Ovary (tissue), 9 donors: ENCODE data around the gene PKN2. TPM values are rescaled to one million over a fixed set of nuclear protein-coding genes. Genes with fewer than 3 reads are reported as not detected.
"Not testable (repeated sequence)": the region's sequence is repeated elsewhere in the genome, so short reads cannot be mapped to it uniquely, and the experiment has no call there.

Experiments
- DNase-seq, 5 donors: peaks; one replicate each; pipeline ENCODE4 v3.0.0-alpha.2; 2019 to 2020
- H3K27ac ChIP-seq, 2 donors: fragments of 200-600 bp; one replicate each; pipeline versions ENCODE4 v1.5.1 to v1.8.0; 2019 to 2022
- H3K27me3 ChIP-seq: fragments of 200-600 bp; one replicate; pipeline ENCODE4 v1.8.0; 2022
- H3K36me3 ChIP-seq: fragments of 200-600 bp; sonication (generic); one replicate; pipeline ENCODE4 v1.5.1; 2019
- H3K4me1 ChIP-seq: one replicate; pipeline ENCODE4 v1.8.1; 2013; ENCODE audit warnings: mild to moderate bottlenecking, moderate library complexity; ENCODE audit not compliant: insufficient read depth
- H3K4me3 ChIP-seq: fragments of 200-600 bp; sonication (generic); one replicate; pipeline ENCODE4 v1.5.1; 2017
- H3K9me3 ChIP-seq, 2 donors: fragments of 200-600 bp in 1 of 2; sonication (generic) in 1 of 2; one replicate each; pipeline versions ENCODE4 v1.5.1 to v1.8.1; 2013 to 2019; ENCODE audit warnings: mild to moderate bottlenecking in 1 of 2, moderate library complexity in 1 of 2
- EP300 ChIP-seq: sonication (generic); formaldehyde crosslinking; IDR thresholded peaks from one replicate; pipeline ENCODE4 v1.6.1; 2017; ENCODE audit warnings: antibody characterized with exemption
- POLR2A ChIP-seq: fragments of 450-650 bp; IDR thresholded peaks from one replicate; pipeline ENCODE4 v1.6.1; 2017; ENCODE audit warnings: antibody characterized with exemption, mild to moderate bottlenecking, moderate library complexity
- WGBS, 3 donors: extraction: QIAGEN DNeasy Blood & Tissue Kit in 1 of 3; methylation state at CpG; one replicate each; pipeline versions ENCODE4 v1.1.5 to v1.1.7; 2013 to 2017; 5-methylcytosine and 5-hydroxymethylcytosine counted together
- intact Hi-C, 4 donors: fragments of 100-400 bp; cut with DNase I; formaldehyde crosslinking; loops; one replicate each; pipeline versions ENCODE4 v1.11.0 to v1.15.1; 2022 to 2023
- polyA plus RNA-seq, 2 donors: library from polyadenylated mRNA; stranded (reverse); fragments of 200-250 nt in 1 of 2; fragments of 350-450 nt in 1 of 2; fragmentation: Illumina TruSeq in 1 of 2; extraction: RNeasy Lipid Tissue Mini Kit (QIAGEN cat#74804) in 1 of 2; gene quantifications; one replicate each; pipeline ENCODE4 v1.2.3, GENCODE V29; 2013 to 2014
- total RNA-seq, 7 donors: library from RNA; depleted of rRNA in 2 of 7; stranded (reverse); fragments of >200 nt in 2 of 7; fragmentation: NEBNext Ultra II Directional in 3 of 7; extraction: Animal tissue kit (Norgen Biotek cat#: 25700) in 3 of 7; gene quantifications; one replicate each; pipeline versions ENCODE4 v1.1.0 to v1.2.4, GENCODE V29; 2016 to 2023
- TF ChIP-seq, protein P1 (sequence below), 3 donors: fragments of 450-650 bp in 2 of 3; fragments of 200-600 bp in 1 of 3; IDR thresholded peaks; one replicate each; pipeline versions ENCODE4 v1.5.1 to v1.8.0; 2016 to 2022; ENCODE audit warnings: antibody characterized with exemption in 3 of 3, mild to moderate bottlenecking in 1 of 3
- donor health status: DM: no; HTN: no; CAD: no; lungs with moderate emphysema.
- donor health status: DM: no; HTN: no; CAD: no.
- donor health status: Bipolar disorder and iron deficiency.
- donor health status: DM: yes; HTN: yes; CAD: no.
- donor health status: DM: no; HTN: no; CAD: no.
- donor health status: DM: yes; HTN: yes; CAD: no.

Gene PKN2
- total and polyA plus RNA-seq, 9 donors = 17.8 to 58.9 (median 48.6) TPM

DNA sequence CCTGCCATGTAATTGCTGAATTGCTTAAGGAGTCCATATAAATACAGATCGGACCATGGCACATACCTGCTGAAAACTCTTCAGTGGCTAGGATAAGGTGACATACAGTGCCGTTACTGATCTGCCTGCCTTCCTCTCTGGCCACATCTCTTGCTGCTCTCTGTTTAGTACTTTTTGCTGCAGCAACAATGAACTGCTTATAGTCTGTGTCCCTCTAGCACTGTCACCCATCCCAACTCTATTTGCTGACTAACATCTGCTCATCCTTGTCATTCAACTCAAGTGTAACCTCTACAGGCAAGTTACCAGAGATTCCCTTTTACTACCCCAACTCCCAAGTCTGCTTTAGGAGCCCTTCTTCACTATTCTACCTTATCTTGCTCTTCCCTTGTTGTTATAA, 141.6 kb downstream of the PKN2 start:
- no peaks in the 10 kb centered on the region for H3K4me1 ChIP-seq
- no peaks in the 10 kb centered on the region for H3K9me3 ChIP-seq
- H3K4me3 ChIP-seq = no peak overlapping the region
- H3K36me3 ChIP-seq = no peaks in the 10 kb centered on the region
- H3K27me3 ChIP-seq = no peaks in the 10 kb centered on the region
- 94 to 95% (median 94%) methylated on average over 2 of the region's 2 CpGs for WGBS, 3 donors
- no peak for DNase-seq
- intact Hi-C loops = no loop called here
- no peak for TF ChIP-seq POLR2A
- no peak for TF ChIP-seq EP300
- TF ChIP-seq, protein P1, sequence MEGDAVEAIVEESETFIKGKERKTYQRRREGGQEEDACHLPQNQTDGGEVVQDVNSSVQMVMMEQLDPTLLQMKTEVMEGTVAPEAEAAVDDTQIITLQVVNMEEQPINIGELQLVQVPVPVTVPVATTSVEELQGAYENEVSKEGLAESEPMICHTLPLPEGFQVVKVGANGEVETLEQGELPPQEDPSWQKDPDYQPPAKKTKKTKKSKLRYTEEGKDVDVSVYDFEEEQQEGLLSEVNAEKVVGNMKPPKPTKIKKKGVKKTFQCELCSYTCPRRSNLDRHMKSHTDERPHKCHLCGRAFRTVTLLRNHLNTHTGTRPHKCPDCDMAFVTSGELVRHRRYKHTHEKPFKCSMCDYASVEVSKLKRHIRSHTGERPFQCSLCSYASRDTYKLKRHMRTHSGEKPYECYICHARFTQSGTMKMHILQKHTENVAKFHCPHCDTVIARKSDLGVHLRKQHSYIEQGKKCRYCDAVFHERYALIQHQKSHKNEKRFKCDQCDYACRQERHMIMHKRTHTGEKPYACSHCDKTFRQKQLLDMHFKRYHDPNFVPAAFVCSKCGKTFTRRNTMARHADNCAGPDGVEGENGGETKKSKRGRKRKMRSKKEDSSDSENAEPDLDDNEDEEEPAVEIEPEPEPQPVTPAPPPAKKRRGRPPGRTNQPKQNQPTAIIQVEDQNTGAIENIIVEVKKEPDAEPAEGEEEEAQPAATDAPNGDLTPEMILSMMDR (IDR thresholded peaks at IDR 0.05) = no peak
- H3K27ac ChIP-seq = no peak overlapping the region

DNA sequence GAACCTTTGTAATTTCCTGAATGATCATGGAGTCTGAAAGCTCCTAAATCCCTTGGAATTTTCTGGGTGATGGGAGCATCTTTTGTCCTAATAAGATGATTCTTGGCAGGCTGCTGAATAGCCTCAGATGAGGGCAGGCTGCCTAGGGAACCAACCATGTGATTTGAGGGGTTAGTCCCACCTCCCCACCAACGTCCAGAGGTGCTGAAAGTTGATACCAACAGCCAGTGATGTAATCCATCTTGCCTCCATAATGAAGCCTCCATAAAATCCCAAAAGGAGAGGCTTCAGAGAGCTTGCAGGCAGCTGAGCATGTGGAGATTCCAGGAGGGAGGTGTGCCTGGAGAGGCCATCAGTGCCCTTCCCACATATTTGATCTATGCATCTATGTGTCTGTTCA, 163.6 kb downstream of the PKN2 start:
- WGBS, 3 donors = 13 to 17% (median 14%) methylated on average over 1 of the region's 1 CpG
- Histone ChIP-seq H3K9me3 (no peaks in the 10 kb centered on the region), H3K27me3 (no peaks in the 10 kb centered on the region), H3K4me1 (no peaks in the 10 kb centered on the region), H3K36me3 (no peaks in the 10 kb centered on the region), H3K27ac (no peak overlapping the region), H3K4me3 (no peak overlapping the region)
- intact Hi-C loops = loop anchor here in 1 of 4 donors (5.0 kb wide), 1 partner anchor 905 kb away; no protein-coding TSS in a partner anchor
- TF ChIP-seq EP300 (no peak), POLR2A (no peak)
- TF ChIP-seq, protein P1 (IDR thresholded peaks at IDR 0.05) = no peak
- no peak for DNase-seq

DNA sequence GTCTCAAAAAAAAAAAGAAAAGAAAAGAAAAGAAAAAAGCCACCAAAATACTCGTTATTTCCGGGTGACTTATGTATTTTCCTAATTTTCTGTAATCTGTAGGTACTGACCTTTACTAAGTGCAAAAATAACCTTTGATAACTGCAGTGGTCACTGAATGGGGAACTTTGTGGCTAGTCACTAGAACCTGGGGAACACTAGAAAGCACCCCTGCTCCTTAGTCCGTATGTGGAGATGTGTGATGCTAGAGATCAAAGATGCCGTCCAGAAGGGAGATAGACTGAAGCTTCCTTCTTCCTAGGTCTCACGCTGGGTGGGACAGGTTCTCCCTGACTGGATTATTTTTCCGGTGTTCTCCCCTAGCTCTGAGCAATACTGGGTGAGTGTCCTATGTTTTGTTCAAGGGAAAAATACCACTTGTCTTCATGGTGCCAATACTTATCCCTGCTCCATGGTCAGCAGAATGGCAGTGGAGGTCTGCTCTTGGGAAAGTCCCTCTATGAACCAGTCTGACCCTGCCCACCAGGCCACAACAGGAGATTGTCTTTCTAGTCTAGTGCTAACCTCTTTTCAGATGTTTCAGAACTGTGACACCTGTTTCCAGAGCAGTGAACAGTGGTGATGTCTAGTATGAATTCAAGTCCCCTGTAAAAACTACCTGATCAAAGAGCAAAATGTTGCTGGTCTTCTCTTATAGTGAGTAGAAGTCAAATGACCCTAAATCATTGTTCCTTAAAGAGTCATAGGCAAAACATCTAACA, 167.4 kb downstream of the PKN2 start:
- Histone ChIP-seq H3K27ac (no peak overlapping the region), H3K27me3 (no peaks in the 10 kb centered on the region), H3K9me3 (no peaks in the 10 kb centered on the region), H3K4me3 (no peak overlapping the region), H3K4me1 (no peaks in the 10 kb centered on the region), H3K36me3 (no peaks in the 10 kb centered on the region)
- no peak for DNase-seq
- intact Hi-C loops = no loop called here
- TF ChIP-seq, protein P1 (IDR thresholded peaks at IDR 0.05) = no peak
- TF ChIP-seq POLR2A (no peak), EP300 (no peak)
- 86 to 88% (median 87%) methylated on average over 6 of the region's 6 CpGs for WGBS, 3 donors

DNA sequence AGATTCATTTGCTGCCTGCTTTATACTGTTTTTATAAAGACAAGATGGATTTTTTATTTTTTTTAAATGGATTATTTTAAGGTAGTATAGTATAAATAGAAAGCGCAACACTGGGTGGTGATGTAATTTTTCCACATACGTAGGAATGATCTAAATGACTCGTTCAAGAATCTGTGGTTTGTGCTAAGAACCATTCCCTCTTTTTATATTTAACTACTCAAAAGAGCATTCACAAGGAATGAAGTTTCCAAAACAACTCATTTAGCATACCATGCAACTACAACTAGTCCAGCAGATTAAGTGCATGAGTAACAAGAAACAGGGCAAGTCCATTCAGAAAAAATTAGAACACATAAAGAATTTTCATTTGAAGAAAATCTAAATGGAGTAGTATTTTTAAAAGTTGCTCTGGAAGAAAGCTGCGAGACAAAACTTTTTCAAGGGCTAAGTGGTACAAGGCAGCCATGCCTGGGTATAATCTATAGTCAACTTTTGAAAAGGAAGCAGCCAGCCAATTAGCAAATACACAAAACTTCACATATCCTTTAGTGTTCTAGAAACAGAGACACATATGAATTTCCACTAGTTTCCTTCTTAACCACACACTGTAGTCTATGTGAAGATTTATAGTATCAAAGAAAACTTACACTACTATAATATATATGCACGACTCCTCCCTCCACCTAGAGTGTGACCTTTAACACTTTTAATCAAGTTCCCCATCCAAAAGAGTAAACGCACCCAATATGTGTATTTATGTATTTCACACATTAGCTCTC, 183.9 kb downstream of the PKN2 start:
- Histone ChIP-seq H3K36me3 (no peaks in the 10 kb centered on the region), H3K4me3 (no peak overlapping the region), H3K9me3 (no peaks in the 10 kb centered on the region), H3K27ac (no peak overlapping the region), H3K4me1 (no peaks in the 10 kb centered on the region), H3K27me3 (no peaks in the 10 kb centered on the region)
- WGBS, 3 donors = 58 to 75% (median 70%) methylated on average over 6 of the region's 6 CpGs
- intact Hi-C loops = loop anchor here in 1 of 4 donors (10.0 kb wide), 1 partner anchor 213 kb away; no protein-coding TSS in a partner anchor
- TF ChIP-seq, protein P1 (IDR thresholded peaks at IDR 0.05) = no peak
- TF ChIP-seq EP300 (no peak), POLR2A (no peak)
- no peak for DNase-seq

DNA sequence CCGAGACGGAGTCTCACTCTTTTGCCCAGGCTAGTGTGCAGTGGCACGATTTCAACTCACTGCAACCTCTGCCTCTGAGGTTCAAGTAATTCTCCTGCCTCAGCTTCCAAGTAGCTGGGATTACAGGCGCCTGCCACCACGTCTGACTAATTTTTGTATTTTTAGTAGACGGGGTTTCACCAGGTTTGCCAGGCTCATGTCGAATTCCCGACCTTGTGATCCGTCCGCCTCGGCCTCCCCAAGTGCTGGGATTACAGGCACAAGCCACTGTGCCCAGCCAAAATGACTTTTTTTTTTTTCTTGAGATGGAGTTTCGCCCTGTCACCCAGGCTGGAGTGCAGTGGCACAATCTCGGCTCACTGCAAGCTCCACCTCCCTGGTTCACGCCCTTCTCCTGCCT, 185.6 kb downstream of the PKN2 start:
- H3K4me3 ChIP-seq, H3K27ac ChIP-seq, H3K36me3 ChIP-seq, DNase-seq, H3K4me1 ChIP-seq, H3K9me3 ChIP-seq, H3K27me3 ChIP-seq: not testable (repeated sequence)
- intact Hi-C loops = loop anchor here in 2 of 4 donors (10.0 kb wide), 1 partner anchor 215 kb away; no protein-coding TSS in a partner anchor
- WGBS, 3 donors = 97 to 98% (median 97%) methylated on average over 14 of the region's 14 CpGs
